GM23248 (cell line): ENCODE measurements around the gene CHRNB4. TPM values are rescaled to one million over a fixed set of nuclear protein-coding genes. Genes with fewer than 3 reads are reported as not detected.

Experiments used
- DNase-seq: peaks from one replicate; pipeline ENCODE4 v3.0.0-alpha.2; 2015
- H2AFZ ChIP-seq: fragments of 200-600 bp; sonication (generic); 2 replicates; pipeline ENCODE4 v1.6.1; 2016; ENCODE audit warnings: antibody characterized with exemption
- H3F3A ChIP-seq: fragments of 200-600 bp; sonication (generic); 2 replicates; pipeline ENCODE4 v1.6.1; 2016; ENCODE audit warnings: mild to moderate bottlenecking, antibody characterized with exemption, mixed run types; ENCODE audit not compliant: insufficient read depth
- H3K27ac ChIP-seq: fragments of 200-600 bp; sonication (generic); 2 replicates; pipeline ENCODE4 v1.5.1; 2016; ENCODE audit warnings: mild to moderate bottlenecking
- H3K27me3 ChIP-seq: fragments of 200-600 bp; sonication (generic); replicated peaks from 2 replicates; pipeline ENCODE4 v1.6.1; 2016; ENCODE audit warnings: mild to moderate bottlenecking; ENCODE audit not compliant: insufficient read depth
- H3K36me3 ChIP-seq: fragments of 200-600 bp; sonication (generic); 2 replicates; pipeline ENCODE4 v1.6.1; 2016; ENCODE audit warnings: low read depth, mild to moderate bottlenecking
- H3K4me1 ChIP-seq: fragments of 200-600 bp; sonication (generic); 2 replicates; pipeline ENCODE4 v1.6.1; 2016; ENCODE audit warnings: mild to moderate bottlenecking; ENCODE audit not compliant: insufficient read depth
- H3K4me2 ChIP-seq: fragments of 200-600 bp; sonication (generic); one replicate; pipeline ENCODE4 v1.6.1; 2016; ENCODE audit warnings: mild to moderate bottlenecking; ENCODE audit not compliant: unreplicated experiment
- H3K4me3 ChIP-seq: fragments of 200-600 bp; sonication (generic); 2 replicates; pipeline ENCODE4 v1.5.1; 2016; ENCODE audit warnings: mild to moderate bottlenecking
- H3K79me2 ChIP-seq: fragments of 200-600 bp; sonication (generic); 2 replicates; pipeline ENCODE4 v1.6.1; 2016; ENCODE audit warnings: mild to moderate bottlenecking; ENCODE audit not compliant: insufficient read depth
- H3K9ac ChIP-seq: fragments of 200-600 bp; sonication (generic); 2 replicates; pipeline ENCODE4 v1.6.1; 2016; ENCODE audit warnings: mild to moderate bottlenecking
- H3K9me2 ChIP-seq: fragments of 200-600 bp; sonication (generic); 2 replicates; pipeline ENCODE4 v1.6.1; 2016; ENCODE audit warnings: mixed run types, mild to moderate bottlenecking, moderate library complexity; ENCODE audit not compliant: insufficient read depth
- H3K9me3 ChIP-seq: fragments of 200-600 bp; sonication (generic); one replicate; pipeline ENCODE4 v1.6.1; 2017; ENCODE audit warnings: low read depth
- H4K20me1 ChIP-seq: fragments of 200-600 bp; sonication (generic); 2 replicates; pipeline ENCODE4 v1.6.0; 2016; ENCODE audit not compliant: insufficient read depth
- EZH2 ChIP-seq: fragments of 200-600 bp; sonication (generic); IDR thresholded peaks from 2 replicates; pipeline ENCODE4 v1.6.1; 2018; ENCODE audit warnings: antibody characterized with exemption, mild to moderate bottlenecking; ENCODE audit not compliant: insufficient read depth, poor library complexity, severe bottlenecking
- EZH2phosphoT487 ChIP-seq: fragments of 200-600 bp; sonication (generic); IDR thresholded peaks from 2 replicates; pipeline ENCODE4 v1.6.1; 2018; ENCODE audit warnings: antibody characterized with exemption, moderate library complexity, mild to moderate bottlenecking, low read depth; ENCODE audit not compliant: insufficient read depth
- WGBS, 2 experiments: methylation state at CpG; one replicate each; pipeline ENCODE4 v1.1.6; 2015 to 2017; ENCODE audit warnings: low lambda C conversion rate in 2 of 2, low coverage in 1 of 2; ENCODE audit errors: missing lambda C conversion rate in 2 of 2; 5-methylcytosine and 5-hydroxymethylcytosine counted together
- in situ Hi-C: fragments of 300-500 bp; cut with MboI; formaldehyde crosslinking; loops from 2 replicates; pipeline ENCODE4 v1.15.0; 2020
- polyA plus RNA-seq: library from polyadenylated mRNA; unstranded; fragments of >200 nt; fragmentation: Nextera tagmentation; extraction: Ambion mirVana; gene quantifications from 2 replicates; pipeline ENCODE4 v1.2.1, GENCODE V29; 2016
- total RNA-seq: library from RNA; depleted of rRNA; stranded (reverse); fragments of >200 nt; shearing (Covaris generic); gene quantifications from 2 replicates; pipeline ENCODE4 v1.2.3, GENCODE V29; 2014

CHRNB4 gene
- total and polyA plus RNA-seq, 2 experiments from 2014 or later: not detected

GRCh38 chr15:78681281-78682003 lies 40.4 kb upstream of the CHRNB4 start:
- TF ChIP-seq EZH2 (no peak), EZH2phosphoT487 (no peak)
- Histone ChIP-seq H3K9ac (no peak overlapping the region), H3F3A (no peaks in the 10 kb centered on the region), H3K36me3 (no peaks in the 10 kb centered on the region), H3K27ac (no peak overlapping the region), H3K79me2 (no peaks in the 10 kb centered on the region), H3K9me2 (no peaks in the 10 kb centered on the region), H3K27me3 (0 out of 2 replicates have a peak, but pooled peaks cover 6% of the 10 kb centered on the region), H3K4me2 (no peak overlapping the region), H3K4me3 (no peak overlapping the region), H4K20me1 (no peaks in the 10 kb centered on the region), H3K4me1 (no peaks in the 10 kb centered on the region), H2AFZ (no peak overlapping the region), H3K9me3 (no peaks in the 10 kb centered on the region)
- in situ Hi-C loops: no loop called here
- 41 to 42% methylated on average over 8 of the region's 8 CpGs for WGBS, 2 experiments
- DNase-seq: no peak

GRCh38 chr15:78680431-78681075 lies 39.5 kb upstream of the CHRNB4 start:
- Histone ChIP-seq H3K27me3 (0 out of 2 replicates have a peak, but pooled peaks cover 2% of the 10 kb centered on the region), H3K4me2 (no peak overlapping the region), H3K9ac (no peak overlapping the region), H3K4me1 (no peaks in the 10 kb centered on the region), H3K4me3 (no peak overlapping the region), H3F3A (no peaks in the 10 kb centered on the region), H3K36me3 (no peaks in the 10 kb centered on the region), H3K9me2 (no peaks in the 10 kb centered on the region), H3K27ac (no peak overlapping the region), H2AFZ (no peak overlapping the region), H4K20me1 (no peaks in the 10 kb centered on the region), H3K79me2 (no peaks in the 10 kb centered on the region), H3K9me3 (no peaks in the 10 kb centered on the region)
- 44 to 47% methylated on average over 10 of the region's 10 CpGs for WGBS, 2 experiments
- in situ Hi-C loops: no loop called here
- TF ChIP-seq EZH2: no peak
- no peak for TF ChIP-seq EZH2phosphoT487
- no peak for DNase-seq

DNA sequence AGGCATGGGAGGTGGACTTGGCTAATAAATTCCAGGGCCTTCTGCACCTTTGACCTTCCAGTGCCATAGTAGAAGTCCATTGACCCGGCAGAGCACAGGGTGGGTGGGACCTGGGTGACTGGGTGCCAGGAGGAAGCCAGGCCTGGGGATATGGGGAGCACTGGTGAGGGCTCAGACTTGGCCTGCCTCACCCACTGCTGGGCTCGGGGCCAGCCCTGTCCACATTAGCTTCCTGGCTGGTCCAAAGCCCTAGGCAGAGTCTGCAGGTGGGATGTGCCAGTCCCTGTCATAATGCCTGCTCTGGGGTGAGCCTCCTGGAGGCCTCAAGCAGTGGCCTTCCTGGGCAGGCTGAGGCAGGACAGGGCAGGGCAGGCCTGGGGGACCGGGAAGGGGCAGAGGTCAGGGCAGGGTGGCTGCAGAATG lies 38.1 kb upstream of the CHRNB4 start:
- Histone ChIP-seq H3K9me3 (no peaks in the 10 kb centered on the region), H3K9me2 (no peaks in the 10 kb centered on the region), H3K9ac (no peak overlapping the region), H2AFZ (no peak overlapping the region), H3K27me3 (no peaks in the 10 kb centered on the region), H3K27ac (no peak overlapping the region), H3K36me3 (no peaks in the 10 kb centered on the region), H3K4me2 (no peak overlapping the region), H3K79me2 (no peaks in the 10 kb centered on the region), H4K20me1 (no peaks in the 10 kb centered on the region), H3K4me3 (no peak overlapping the region), H3F3A (no peaks in the 10 kb centered on the region), H3K4me1 (no peaks in the 10 kb centered on the region)
- no peak for TF ChIP-seq EZH2phosphoT487
- in situ Hi-C loops: no loop called here
- DNase-seq: no peak
- WGBS, 2 experiments: 25 to 51% methylated on average over 3 of the region's 3 CpGs

- Histone ChIP-seq H3K27ac (no peak overlapping the region), H3K4me2 (no peak overlapping the region), H3K9me3 (no peaks in the 10 kb centered on the region), H3K36me3 (no peaks in the 10 kb centered on the region), H2AFZ (no peak overlapping the region), H3K27me3 (no peaks in the 10 kb centered on the region), H3K9ac (no peak overlapping the region), H3F3A (no peaks in the 10 kb centered on the region), H3K9me2 (no peaks in the 10 kb centered on the region), H3K79me2 (no peaks in the 10 kb centered on the region), H3K4me3 (no peak overlapping the region), H4K20me1 (no peaks in the 10 kb centered on the region), H3K4me1 (no peaks in the 10 kb centered on the region)
- DNase-seq: no peak
- 79 to 82% methylated on average over 12 of the region's 12 CpGs for WGBS, 2 experiments
- TF ChIP-seq EZH2 (no peak), EZH2phosphoT487 (no peak)
- in situ Hi-C loops: no loop called here
Measured at GRCh38 chr15:78676424-78677110, 35.6 kb upstream of the CHRNB4 start.
